Natural killer cell (primary cell): ENCODE measurements around the gene AP4M1. TPM values are rescaled to one million over a fixed set of nuclear protein-coding genes. Genes with fewer than 3 reads are reported as not detected.
"Not testable (repeated sequence)": the region's sequence is repeated elsewhere in the genome, so short reads cannot be mapped to it uniquely, and the experiment has no call there.

Source experiments
- ATAC-seq, 3 donors: fragments of 150-1000 bp in 2 of 3; fragments of 200-7000 bp in 1 of 3; cut with Tn5 transposase; 1 replicate in 1 of 3; 2 replicates in 2 of 3; pipeline ENCODE4 v1.10.0; 2021; ENCODE audit warnings: mild to moderate bottlenecking in 2 of 3, moderate library complexity in 2 of 3
- DNase-seq, 2 donors: peaks; one replicate each; pipeline versions ENCODE4 v3.0.0 to v3.0.0-alpha.2; 2013 to 2021; ENCODE audit warnings: mixed read lengths in 1 of 2
- H3K27ac ChIP-seq: one replicate; pipeline ENCODE4 v1.5.1; 2013; ENCODE audit warnings: mild to moderate bottlenecking, low read length
- H3K27me3 ChIP-seq: one replicate; pipeline ENCODE4 v1.6.1; 2013; ENCODE audit warnings: low read length; ENCODE audit not compliant: control insufficient read depth, insufficient read depth
- H3K36me3 ChIP-seq: one replicate; pipeline ENCODE4 v1.6.1; 2013; ENCODE audit warnings: low read length; ENCODE audit not compliant: control insufficient read depth, insufficient read depth
- H3K4me1 ChIP-seq: one replicate; pipeline ENCODE4 v1.6.1; 2013; ENCODE audit warnings: low read length; ENCODE audit not compliant: control insufficient read depth, insufficient read depth
- H3K4me3 ChIP-seq: one replicate; pipeline ENCODE4 v1.5.1; 2013; ENCODE audit warnings: low read length
- H3K9me3 ChIP-seq: one replicate; pipeline ENCODE4 v1.6.1; 2013; ENCODE audit warnings: low read length; ENCODE audit not compliant: control insufficient read depth, insufficient read depth
- H3K27ac Mint-ChIP-seq, 2 donors: one replicate each; pipeline ENCODE4 v1.8.0; 2022; ENCODE audit warnings: mild to moderate bottlenecking in 2 of 2, mixed read lengths in 2 of 2, moderate library complexity in 1 of 2
- H3K27me3 Mint-ChIP-seq, 2 donors: one replicate each; pipeline ENCODE4 v1.8.0; 2022; ENCODE audit warnings: low read depth in 2 of 2, mixed read lengths in 2 of 2
- H3K36me3 Mint-ChIP-seq: one replicate; pipeline ENCODE4 v1.8.0; 2022; ENCODE audit warnings: mixed read lengths
- H3K4me1 Mint-ChIP-seq, 2 donors: one replicate each; pipeline ENCODE4 v1.8.0; 2022; ENCODE audit warnings: mixed read lengths in 2 of 2
- H3K4me3 Mint-ChIP-seq: one replicate; pipeline ENCODE4 v1.8.0; 2022; ENCODE audit warnings: mild to moderate bottlenecking, moderate library complexity, mixed read lengths
- H3K9me3 Mint-ChIP-seq, 2 donors: one replicate each; pipeline ENCODE4 v1.8.0; 2022; ENCODE audit warnings: mixed read lengths in 2 of 2
- CTCF ChIP-seq: fragments of 200-600 bp; IDR thresholded peaks from one replicate; pipeline ENCODE4 v1.8.0; 2022; ENCODE audit warnings: antibody characterized with exemption
- WGBS: methylation state at CpG from one replicate; pipeline ENCODE4 v1.1.7; 2013; ENCODE audit warnings: missing lambda C conversion rate; ENCODE audit not compliant: insufficient coverage; 5-methylcytosine and 5-hydroxymethylcytosine counted together
- intact Hi-C: fragments of 100-400 bp; cut with micrococcal nuclease; formaldehyde crosslinking; loops from one replicate; pipeline ENCODE4 v1.14.2; 2022
- total RNA-seq, 4 donors: library from RNA; stranded (reverse); fragments of 120-200 nt in 1 of 4; gene quantifications; one replicate each; pipeline versions ENCODE4 v1.2.3 to v1.2.4, GENCODE V29; 2013 to 2022

AP4M1 gene
- total RNA-seq, 3 donors from 2014 or later (not counting 1 experiment from before 2014, with no cell fraction given): 8.4 to 12.8 (median 12.7) TPM

- TF ChIP-seq CTCF: no peak
- intact Hi-C loops: no loop called here
Measured at GRCh38 chr7:100128637-100128963, 27.2 kb downstream of the AP4M1 start.

GRCh38 chr7:100130220-100130607, 28.8 kb downstream of the AP4M1 start:
- not testable (repeated sequence) for H3K4me3 ChIP-seq, H3K27me3 Mint-ChIP-seq, H3K27me3 ChIP-seq, DNase-seq, H3K9me3 ChIP-seq, H3K27ac Mint-ChIP-seq, ATAC-seq, H3K36me3 ChIP-seq, H3K9me3 Mint-ChIP-seq, H3K36me3 Mint-ChIP-seq, H3K4me3 Mint-ChIP-seq, H3K27ac ChIP-seq
- peaks cover 27% of the 10 kb centered on the region for H3K4me1 ChIP-seq
- intact Hi-C loops: loop anchor here (2.0 to 5.0 kb wide), 3 partner anchors 87 to 151 kb away; partner anchors contain the start of gene PVRIG
- peaks cover 22 to 36% of the 10 kb centered on the region in 2 donors for H3K4me1 Mint-ChIP-seq
- WGBS: 100% methylated on average over 1 of the region's 1 CpG

More at GRCh38 chr7:100128637-100128963, 27.2 kb downstream of the AP4M1 start:
- no peak for DNase-seq
- Histone ChIP-seq H3K27ac (no peak overlapping the region), H3K27me3 (no peaks in the 10 kb centered on the region), H3K4me3 (no peak overlapping the region), H3K4me1 (peaks cover 34% of the 10 kb centered on the region), H3K36me3 (no peaks in the 10 kb centered on the region), H3K9me3 (no peaks in the 10 kb centered on the region)
- ATAC-seq: no peak
- H3K4me3 Mint-ChIP-seq: peak overlapping the region; percentile 52
- no peak overlapping the region for H3K27ac Mint-ChIP-seq
- WGBS: 88% methylated on average over 1 of the region's 1 CpG
- H3K9me3 Mint-ChIP-seq: no peaks in the 10 kb centered on the region
- H3K4me1 Mint-ChIP-seq: peaks cover 30 to 44% of the 10 kb centered on the region in 2 donors
- no peaks in the 10 kb centered on the region for H3K36me3 Mint-ChIP-seq
- peaks cover 0 to 4% of the 10 kb centered on the region in 2 donors for H3K27me3 Mint-ChIP-seq

- H3K27me3 Mint-ChIP-seq: peaks cover 0 to 6% of the 10 kb centered on the region in 2 donors
- ATAC-seq: peak in 2 of 3 donors; percentile 25 to 28
Measured at GRCh38 chr7:100130608-100131453, 29.4 kb downstream of the AP4M1 start.

More at GRCh38 chr7:100130608-100131453, 29.4 kb downstream of the AP4M1 start:
- Mint-ChIP-seq H3K36me3 (no peaks in the 10 kb centered on the region), H3K9me3 (no peaks in the 10 kb centered on the region), H3K4me3 (peak overlapping the region; percentile 58), H3K27ac (no peak overlapping the region), H3K4me1 (peaks cover 17 to 32% of the 10 kb centered on the region in 2 donors)
- WGBS: 15% methylated on average over 24 of the region's 24 CpGs
- Histone ChIP-seq H3K4me1 (peaks cover 21% of the 10 kb centered on the region), H3K9me3 (no peaks in the 10 kb centered on the region), H3K36me3 (no peaks in the 10 kb centered on the region), H3K27ac (no peak overlapping the region), H3K4me3 (no peak overlapping the region), H3K27me3 (no peaks in the 10 kb centered on the region)
- intact Hi-C loops: loop anchor here (2.0 to 5.0 kb wide), 3 partner anchors 86 to 152 kb away; partner anchors contain the start of gene PVRIG
- peak; percentile 84 to 90 for DNase-seq
- peak; percentile 99 for TF ChIP-seq CTCF
